Measurements from ENCODE around the gene MYBPC2.
"Not testable (repeated sequence)": the region's sequence is repeated elsewhere in the genome, so short reads cannot be mapped to it uniquely, and the experiment has no call there.

MYBPC2 gene

GRCh38 chr19:50432221-50433028 is at the start of gene MYBPC2:
TSS of gene MYBPC2 (plus strand) at chr19:50432892. CDS start at chr19:50432954, 62 bp downstream.
- no peak for DNase-seq

GRCh38 chr19:50383001-50383851 is 49.5 kb upstream of the MYBPC2 start:
- DNase-seq: no peak

GRCh38 chr19:50383852-50384684 is 48.6 kb upstream of the MYBPC2 start, which contains the start of gene POLD1:
TSS of gene POLD1 (plus strand) at chr19:50384347. CDS start at chr19:50398852, 14,505 bp downstream.
- peak; percentile 98 for DNase-seq

GRCh38 chr19:50384685-50385535 is 47.8 kb upstream of the MYBPC2 start:
- peak; percentile 66 for DNase-seq

- peak; percentile 87 for DNase-seq
Observed at GRCh38 chr19:50387176-50387867, 45.4 kb upstream of the MYBPC2 start.

- no peak for DNase-seq
Observed at GRCh38 chr19:50387868-50388245, 44.8 kb upstream of the MYBPC2 start.

- not testable (repeated sequence) for DNase-seq
Observed at GRCh38 chr19:50390295-50390694, 42.4 kb upstream of the MYBPC2 start.

- not testable (repeated sequence) for DNase-seq
Observed at GRCh38 chr19:50390952-50391351, 41.7 kb upstream of the MYBPC2 start.

- DNase-seq: no peak
Observed at GRCh38 chr19:50392759-50393158, 39.9 kb upstream of the MYBPC2 start.

GRCh38 chr19:50393589-50393988 is 39.1 kb upstream of the MYBPC2 start:
- DNase-seq: no peak

- DNase-seq: no peak
Observed at GRCh38 chr19:50394017-50394416, 38.7 kb upstream of the MYBPC2 start.

- DNase-seq: no peak
Observed at GRCh38 chr19:50398675-50399367, 33.9 kb upstream of the MYBPC2 start.

GRCh38 chr19:50399368-50399745 is 33.3 kb upstream of the MYBPC2 start:
- DNase-seq: no peak

- DNase-seq: no peak
Observed at GRCh38 chr19:50401605-50402450, 30.9 kb upstream of the MYBPC2 start.

- no peak for DNase-seq
Observed at GRCh38 chr19:50402544-50403301, 30.0 kb upstream of the MYBPC2 start.

GRCh38 chr19:50406156-50406820 is 26.4 kb upstream of the MYBPC2 start:
- DNase-seq: no peak

- DNase-seq: no peak
Observed at GRCh38 chr19:50406829-50407228, 25.9 kb upstream of the MYBPC2 start.

- no peak for DNase-seq
Observed at GRCh38 chr19:50409347-50409746, 23.3 kb upstream of the MYBPC2 start.

Data from inflammatory macrophage treated with lipopolysaccharide for 4 hours (primary cell).